ENCODE results near the gene FAR2.

FAR2 gene

GRCh38 chr12:29208936-29209701, 60.0 kb downstream of the FAR2 start:
- DNase-seq: no peak

DNA sequence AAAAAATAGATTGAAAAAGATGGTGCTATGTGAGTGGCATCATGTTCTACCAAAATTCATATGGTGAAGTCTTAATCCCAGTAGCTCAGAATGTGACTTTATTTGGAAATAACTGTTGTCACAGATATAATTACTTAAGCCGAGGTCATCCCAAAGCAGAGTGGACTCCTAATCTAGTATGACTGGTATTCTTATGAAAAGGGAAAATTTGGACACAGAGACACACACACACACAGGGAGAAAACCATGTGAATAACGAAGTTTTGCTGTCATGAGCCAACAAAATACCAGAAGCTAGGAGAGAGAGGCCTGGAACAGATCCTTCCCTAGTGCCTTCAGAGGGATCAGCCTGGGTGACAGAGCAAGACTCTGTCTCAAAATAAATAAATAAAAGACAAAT, 62.6 kb downstream of the FAR2 start:
- DNase-seq: no peak

DNA sequence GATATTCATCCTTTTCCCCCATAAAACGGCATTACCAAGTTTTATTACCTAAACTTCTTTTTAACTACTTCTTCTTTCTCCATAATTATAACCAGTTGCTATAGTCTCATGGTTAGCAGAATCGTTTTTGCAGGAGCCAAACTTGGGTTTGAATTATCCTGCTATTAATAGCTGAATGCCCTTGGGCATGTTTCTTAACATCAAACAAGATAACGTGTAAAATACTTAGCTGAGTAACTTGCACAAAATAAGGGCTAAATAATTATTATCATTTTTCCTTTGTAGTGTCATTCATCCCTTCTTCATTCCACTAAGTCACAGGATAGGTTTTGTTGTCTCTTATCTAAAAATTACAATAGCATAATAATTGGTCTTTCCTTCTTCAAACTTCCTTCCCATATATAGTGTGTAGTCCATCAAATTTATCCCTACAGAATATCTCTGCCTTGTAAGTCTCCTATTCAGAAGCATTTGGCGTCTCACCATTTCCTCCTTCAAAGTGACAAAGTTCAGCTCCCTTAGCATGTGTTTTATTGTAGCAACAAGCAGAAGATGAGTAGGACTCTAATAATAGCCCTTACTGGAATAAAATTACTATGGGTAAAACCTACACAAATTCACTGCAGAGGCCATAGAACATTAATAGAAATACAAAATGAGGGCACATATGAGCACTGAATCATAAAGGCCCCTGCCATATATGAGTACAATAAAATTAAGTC, 63.8 kb downstream of the FAR2 start:
- DNase-seq: no peak

DNA sequence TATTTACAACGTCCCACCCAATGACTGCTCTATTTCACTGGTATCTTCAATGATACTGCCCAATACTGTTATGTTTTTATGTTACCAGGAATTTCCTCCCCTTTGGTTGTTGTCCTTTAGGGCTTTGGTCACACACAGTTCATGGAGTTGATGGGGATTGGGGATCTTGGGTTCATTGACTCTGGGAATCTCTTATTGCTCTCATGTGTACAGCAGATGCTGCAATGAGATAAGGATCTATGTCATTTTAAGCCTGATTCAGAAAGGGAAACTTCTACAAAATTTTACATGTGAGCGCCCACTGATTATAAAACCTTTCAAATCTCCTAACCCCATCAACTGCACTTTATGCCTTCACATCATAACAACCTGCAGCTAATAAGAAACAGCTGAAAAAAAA, 67.2 kb downstream of the FAR2 start:
- no peak for DNase-seq

- no peak for DNase-seq
Observed at GRCh38 chr12:29216797-29217575, 67.9 kb downstream of the FAR2 start.

- DNase-seq: peak; percentile 65
Observed at GRCh38 chr12:29220632-29221336, 71.7 kb downstream of the FAR2 start.

DNA sequence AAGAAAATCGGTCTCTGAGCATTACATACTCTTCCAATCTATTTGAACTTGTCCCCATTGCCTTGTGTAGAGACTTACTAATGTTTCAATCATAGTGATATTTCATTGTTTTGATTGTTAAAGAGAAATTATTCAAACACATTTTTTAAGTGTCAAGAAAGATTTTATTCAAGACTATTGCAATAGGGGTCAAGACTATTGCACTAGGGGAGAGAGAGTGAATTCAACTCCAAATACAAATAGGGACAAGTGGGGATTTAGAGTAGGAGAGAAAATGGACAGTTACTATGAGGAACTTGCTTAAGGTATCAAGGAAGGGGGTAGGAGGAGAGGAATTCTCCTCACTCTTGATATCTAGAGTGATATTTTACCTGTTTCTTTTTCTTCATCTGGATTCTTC, 73.1 kb downstream of the FAR2 start:
- DNase-seq: no peak

- no peak for DNase-seq
Observed at GRCh38 chr12:29223426-29223825, 74.3 kb downstream of the FAR2 start.

- DNase-seq: no peak
Observed at GRCh38 chr12:29223956-29224543, 75.0 kb downstream of the FAR2 start.

GRCh38 chr12:29224572-29224971, 75.5 kb downstream of the FAR2 start:
- no peak for DNase-seq

GRCh38 chr12:29225834-29226233, 76.8 kb downstream of the FAR2 start:
- DNase-seq: no peak

DNA sequence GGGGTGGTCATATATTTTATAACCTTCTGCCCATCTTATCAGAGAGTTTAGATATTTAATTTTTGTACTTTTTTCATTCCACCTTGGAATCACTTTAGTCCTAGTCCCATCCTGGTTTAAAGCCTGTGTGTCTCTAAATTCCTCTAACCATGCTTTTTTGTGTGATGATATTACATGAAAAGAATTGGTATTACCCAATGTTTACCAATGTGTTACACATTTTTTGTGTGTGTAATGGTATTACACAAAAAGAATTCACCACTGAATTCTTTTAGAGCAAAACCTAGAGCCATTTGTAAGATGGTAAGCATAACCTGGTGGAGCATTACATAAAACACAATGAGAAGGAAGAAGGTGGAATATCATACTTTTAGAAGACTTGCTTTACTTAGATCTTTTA, 77.5 kb downstream of the FAR2 start:
- no peak for DNase-seq

GRCh38 chr12:29228474-29229157, 79.5 kb downstream of the FAR2 start:
- no peak for DNase-seq

DNA sequence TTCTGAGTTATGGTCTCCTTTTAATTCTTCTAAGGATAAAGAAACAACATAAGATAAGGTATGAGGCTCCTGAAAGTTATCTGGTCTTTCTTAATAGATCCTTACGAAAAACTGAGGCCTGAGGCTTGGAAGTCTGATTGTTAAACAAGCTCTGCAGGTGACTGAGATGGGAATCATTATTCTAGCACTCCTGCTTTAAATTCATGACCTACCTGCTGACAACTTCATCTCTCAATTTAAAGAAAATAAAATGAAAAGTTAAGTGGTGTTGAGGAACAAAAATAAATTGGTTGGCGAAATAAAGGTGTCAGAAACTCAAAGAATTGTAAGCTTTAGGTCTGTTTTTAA, 80.1 kb downstream of the FAR2 start:
- DNase-seq: no peak

- no peak for DNase-seq
Observed at GRCh38 chr12:29229937-29230336, 80.9 kb downstream of the FAR2 start.

DNA sequence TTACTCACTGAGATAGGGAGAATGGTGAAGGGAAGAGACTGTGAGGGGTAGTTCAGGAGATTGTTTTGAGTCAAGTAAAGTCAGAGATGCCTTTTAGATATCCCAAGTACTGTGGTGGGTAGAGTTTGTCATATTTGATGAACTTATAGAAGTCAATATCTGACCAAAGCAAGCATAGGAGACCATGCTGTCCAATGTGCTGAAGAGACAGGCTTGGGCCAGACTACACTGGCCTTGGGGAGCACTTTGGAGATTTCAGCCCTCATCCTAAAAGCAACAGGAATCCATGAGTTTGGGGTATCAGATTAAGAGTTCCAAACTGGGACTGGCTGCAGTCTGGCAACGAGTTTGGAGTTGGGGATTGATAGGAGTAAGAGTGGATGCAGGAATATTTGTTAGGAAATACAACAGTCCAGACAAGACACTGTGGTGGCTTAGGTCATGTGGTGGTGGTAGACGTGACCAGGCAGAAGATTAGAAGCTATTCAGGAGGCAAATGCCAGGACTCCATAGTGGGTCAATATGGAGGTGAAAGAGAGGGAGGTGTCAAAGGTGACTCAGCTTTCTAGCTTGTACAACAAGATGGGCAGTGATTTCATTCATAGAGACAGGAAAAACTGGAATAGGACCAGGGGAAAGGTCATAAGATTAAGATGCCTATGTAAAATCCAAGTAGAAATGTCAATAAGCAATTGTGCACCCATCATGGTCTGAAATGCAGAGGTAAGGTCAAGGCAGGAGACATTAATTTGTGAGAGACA, 81.9 kb downstream of the FAR2 start:
- no peak for DNase-seq

DNA sequence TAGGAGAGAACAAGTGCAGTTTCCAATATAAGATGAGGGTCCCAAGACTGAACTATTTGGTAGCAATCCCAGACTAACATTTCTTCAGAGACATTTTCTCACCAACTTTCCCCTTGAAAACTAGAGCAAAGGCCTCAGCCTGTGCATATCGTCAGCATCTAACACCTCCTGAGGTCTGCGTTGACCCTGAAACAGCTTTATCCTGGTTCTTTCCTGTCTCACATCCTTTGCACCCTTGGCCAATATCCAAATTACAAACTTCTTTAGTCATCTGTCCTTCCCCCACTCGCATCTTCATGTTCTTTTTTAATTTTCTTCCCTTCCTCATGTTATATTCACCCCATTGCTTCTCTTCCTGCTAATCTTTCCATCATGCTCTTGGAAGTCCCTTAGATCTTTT, 83.0 kb downstream of the FAR2 start:
- no peak for DNase-seq

DNA sequence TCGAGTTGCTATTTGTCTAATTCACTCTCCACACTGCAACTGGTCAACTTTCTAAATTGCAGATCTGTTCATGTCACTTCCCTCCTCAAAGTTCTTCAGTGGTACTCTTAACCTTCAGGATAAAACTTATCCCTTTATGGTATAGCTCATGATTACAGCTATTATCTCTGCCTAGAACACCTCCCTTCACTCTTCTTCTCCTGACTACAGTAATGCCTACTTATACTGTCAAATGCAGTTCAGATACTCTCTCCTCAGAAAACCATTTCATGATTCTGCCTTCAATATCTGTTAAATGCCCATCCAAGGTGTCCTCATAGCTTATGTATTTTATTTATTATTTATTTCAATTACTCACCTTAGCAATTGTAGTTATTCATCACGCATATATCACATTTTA, 85.5 kb downstream of the FAR2 start:
- no peak for DNase-seq

- DNase-seq: no peak
Observed at GRCh38 chr12:29234965-29235626, 86.0 kb downstream of the FAR2 start.

GRCh38 chr12:29238822-29239291, 89.8 kb downstream of the FAR2 start:
- DNase-seq: no peak

GRCh38 chr12:29239336-29239735, 90.3 kb downstream of the FAR2 start:
- no peak for DNase-seq

Data from islet precursor cell (in vitro differentiated cells).